Mesenchymal stem cell (in vitro differentiated cells and primary cell): Measurements from ENCODE around the gene RAB18.
"Not testable (repeated sequence)": the region's sequence is repeated elsewhere in the genome, so short reads cannot be mapped to it uniquely, and the experiment has no call there.

Experiments used
- DNase-seq: peaks from one replicate; pipeline ENCODE4 v3.0.0-alpha.2; 2013
- H2AFZ ChIP-seq: one replicate; pipeline ENCODE4 v1.6.1; 2013; ENCODE audit warnings: low read depth, mild to moderate bottlenecking, control low read depth, inconsistent platforms, low read length, moderate library complexity
- H2AK5ac ChIP-seq: 2 replicates; pipeline ENCODE4 v1.6.1; 2013; ENCODE audit warnings: low read length, moderate library complexity, mild to moderate bottlenecking, inconsistent platforms; ENCODE audit not compliant: severe bottlenecking
- H2BK120ac ChIP-seq: one replicate; pipeline ENCODE4 v1.6.1; 2013; ENCODE audit warnings: low read depth, mild to moderate bottlenecking, inconsistent platforms, low read length, moderate library complexity
- H2BK12ac ChIP-seq, 2 experiments: one replicate each; pipeline ENCODE4 v1.6.1; 2013; ENCODE audit warnings: inconsistent platforms in 2 of 2, low read length in 2 of 2, mild to moderate bottlenecking in 2 of 2, moderate library complexity in 2 of 2, control low read depth in 1 of 2
- H2BK15ac ChIP-seq: one replicate; pipeline ENCODE4 v1.6.1; 2013; ENCODE audit warnings: mild to moderate bottlenecking, low read depth, inconsistent platforms; ENCODE audit not compliant: poor library complexity, severe bottlenecking
- H2BK5ac ChIP-seq: 2 replicates; pipeline ENCODE4 v1.6.1; 2013; ENCODE audit warnings: low read depth, mild to moderate bottlenecking, low read length, control low read depth, inconsistent platforms; ENCODE audit not compliant: poor library complexity, severe bottlenecking
- H3K14ac ChIP-seq, 2 experiments: one replicate each; pipeline ENCODE4 v1.6.1; 2013; ENCODE audit warnings: inconsistent platforms in 2 of 2, low read length in 2 of 2, control low read depth in 1 of 2, mild to moderate bottlenecking in 1 of 2, moderate library complexity in 1 of 2
- H3K18ac ChIP-seq, 2 experiments: one replicate each; pipeline ENCODE4 v1.6.1; 2013; ENCODE audit warnings: inconsistent platforms in 2 of 2, low read length in 2 of 2, control low read depth in 1 of 2, low read depth in 1 of 2, mild to moderate bottlenecking in 1 of 2
- H3K23ac ChIP-seq, 2 experiments: one replicate each; pipeline ENCODE4 v1.6.1; 2013; ENCODE audit warnings: inconsistent platforms in 2 of 2, low read length in 2 of 2, mild to moderate bottlenecking in 2 of 2, moderate library complexity in 2 of 2, control low read depth in 1 of 2
- H3K27ac ChIP-seq: 2 replicates; pipeline ENCODE4 v1.5.1; 2013; ENCODE audit warnings: mild to moderate bottlenecking, moderate library complexity, low read length, control low read depth, inconsistent platforms; ENCODE audit not compliant: poor library complexity, severe bottlenecking
- H3K27me3 ChIP-seq, 2 experiments: 2 replicates each; pipeline versions ENCODE4 v1.6.1 to v1.7.0; 2013; ENCODE audit warnings: low read length in 2 of 2, mild to moderate bottlenecking in 2 of 2, moderate library complexity in 2 of 2, control low read depth in 1 of 2, inconsistent platforms in 1 of 2; ENCODE audit not compliant: control insufficient read depth in 1 of 2, insufficient read depth in 1 of 2
- H3K36me3 ChIP-seq, 2 experiments: 2 replicates each; pipeline versions ENCODE4 v1.6.1 to v1.7.0; 2013; ENCODE audit warnings: low read length in 2 of 2, control low read depth in 1 of 2, inconsistent platforms in 1 of 2, low read depth in 1 of 2, mild to moderate bottlenecking in 1 of 2; ENCODE audit not compliant: insufficient read depth in 2 of 2, control insufficient read depth in 1 of 2
- H3K4ac ChIP-seq, 2 experiments: one replicate each; pipeline ENCODE4 v1.6.1; 2013; ENCODE audit warnings: inconsistent platforms in 2 of 2, low read length in 2 of 2, mild to moderate bottlenecking in 2 of 2, moderate library complexity in 2 of 2, control low read depth in 1 of 2, low read depth in 1 of 2
- H3K4me1 ChIP-seq: 2 replicates; pipeline ENCODE4 v1.6.1; 2013; ENCODE audit warnings: low read depth, low read length, control low read depth; ENCODE audit not compliant: control insufficient read depth, insufficient read depth
- H3K4me2 ChIP-seq: 2 replicates; pipeline ENCODE4 v1.6.1; 2013; ENCODE audit warnings: low read length, mild to moderate bottlenecking, inconsistent platforms; ENCODE audit not compliant: poor library complexity, severe bottlenecking
- H3K4me3 ChIP-seq, 2 experiments: 2 replicates each; pipeline versions ENCODE4 v1.5.1 to v1.7.0; 2013; ENCODE audit warnings: low read length in 2 of 2, mild to moderate bottlenecking in 2 of 2, control low read depth in 1 of 2, low read depth in 1 of 2; ENCODE audit not compliant: insufficient read depth in 1 of 2
- H3K79me1 ChIP-seq: replicated peaks from 2 replicates; pipeline ENCODE4 v1.6.1; 2013; ENCODE audit warnings: mild to moderate bottlenecking, control low read depth, low read length, inconsistent platforms; ENCODE audit not compliant: poor library complexity, severe bottlenecking
- H3K9ac ChIP-seq: 2 replicates; pipeline ENCODE4 v1.7.0; 2013; ENCODE audit warnings: mild to moderate bottlenecking, low read length, moderate library complexity
- H3K9me3 ChIP-seq: 2 replicates; pipeline ENCODE4 v1.7.0; 2013; ENCODE audit warnings: mild to moderate bottlenecking, low read length; ENCODE audit not compliant: control insufficient read depth
- H4K8ac ChIP-seq: one replicate; pipeline ENCODE4 v1.6.1; 2013; ENCODE audit warnings: inconsistent platforms, mild to moderate bottlenecking, low read length, moderate library complexity
- H4K91ac ChIP-seq: one replicate; pipeline ENCODE4 v1.6.1; 2013; ENCODE audit warnings: mild to moderate bottlenecking, low read length, inconsistent platforms
- WGBS: methylation state at CpG from one replicate; pipeline ENCODE4 v1.1.7; 2013; ENCODE audit warnings: mixed read lengths; 5-methylcytosine and 5-hydroxymethylcytosine counted together

The RAB18 gene

GRCh38 chr10:27461312-27461711 is 42.8 kb upstream of the RAB18 start:
- Histone ChIP-seq H3K9me3 (no peaks in the 10 kb centered on the region), H3K4ac (no peak overlapping the region), H4K91ac (no peak overlapping the region), H3K4me1 (no peaks in the 10 kb centered on the region), H3K14ac (no peak overlapping the region), H2BK5ac (no peak overlapping the region), H3K9ac (no peak overlapping the region), H3K79me1 (no peaks in the 10 kb centered on the region), H3K36me3 (no peaks in the 10 kb centered on the region), H2BK120ac (no peak overlapping the region), H3K27me3 (peaks cover 0 to 6% of the 10 kb centered on the region in 2 experiments), H2AFZ (no peak overlapping the region), H3K4me3 (no peak overlapping the region), H2BK12ac (no peak overlapping the region), H2BK15ac (no peak overlapping the region), H4K8ac (no peak overlapping the region), H3K23ac (no peak overlapping the region), H2AK5ac (no peak overlapping the region), H3K18ac (no peak overlapping the region), H3K4me2 (no peak overlapping the region), H3K27ac (no peak overlapping the region)
- DNase-seq = no peak
- WGBS = no CpG with 5 or more reads among the region's 1 CpG

DNA sequence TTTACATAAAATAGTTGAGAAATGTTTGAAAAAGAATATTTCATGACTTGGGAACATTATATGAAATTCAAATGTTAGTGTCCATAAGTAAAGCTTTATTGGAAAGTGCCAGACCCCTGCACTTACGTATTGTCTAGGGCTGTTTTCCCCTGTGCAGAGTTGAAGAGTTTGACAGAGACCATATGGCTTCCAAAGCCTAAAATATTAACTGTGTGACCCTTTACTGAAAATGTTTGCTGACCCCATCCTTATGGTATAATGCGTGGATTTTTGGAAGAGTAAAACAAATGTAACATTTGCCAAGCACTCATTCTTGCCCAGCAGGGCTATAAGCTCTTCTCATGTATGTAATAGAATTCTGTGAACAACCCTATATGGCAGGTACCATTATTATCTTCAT is 40.1 kb upstream of the RAB18 start:
- no peaks in the 10 kb centered on the region for H3K79me1 ChIP-seq
- no peak overlapping the region for H3K4me2 ChIP-seq
- H2BK12ac ChIP-seq = no peak overlapping the region
- DNase-seq = no peak
- no peak overlapping the region for H3K4me3 ChIP-seq
- no peak overlapping the region for H2BK5ac ChIP-seq
- H3K18ac ChIP-seq = no peak overlapping the region
- no peak overlapping the region for H3K27ac ChIP-seq
- no peak overlapping the region for H3K23ac ChIP-seq
- no peak overlapping the region for H3K14ac ChIP-seq
- H3K4ac ChIP-seq = no peak overlapping the region
- WGBS = 0% methylated on average over 1 of the region's 2 CpGs
- H2AFZ ChIP-seq = no peak overlapping the region
- H3K27me3 ChIP-seq = peaks cover under 1 to 6% of the 10 kb centered on the region in 2 experiments
- H2BK15ac ChIP-seq = no peak overlapping the region
- H2BK120ac ChIP-seq = no peak overlapping the region
- no peaks in the 10 kb centered on the region for H3K4me1 ChIP-seq
- H3K36me3 ChIP-seq = no peaks in the 10 kb centered on the region
- no peak overlapping the region for H3K9ac ChIP-seq
- no peak overlapping the region for H4K91ac ChIP-seq
- H3K9me3 ChIP-seq = no peaks in the 10 kb centered on the region
- no peak overlapping the region for H4K8ac ChIP-seq
- no peak overlapping the region for H2AK5ac ChIP-seq

DNA sequence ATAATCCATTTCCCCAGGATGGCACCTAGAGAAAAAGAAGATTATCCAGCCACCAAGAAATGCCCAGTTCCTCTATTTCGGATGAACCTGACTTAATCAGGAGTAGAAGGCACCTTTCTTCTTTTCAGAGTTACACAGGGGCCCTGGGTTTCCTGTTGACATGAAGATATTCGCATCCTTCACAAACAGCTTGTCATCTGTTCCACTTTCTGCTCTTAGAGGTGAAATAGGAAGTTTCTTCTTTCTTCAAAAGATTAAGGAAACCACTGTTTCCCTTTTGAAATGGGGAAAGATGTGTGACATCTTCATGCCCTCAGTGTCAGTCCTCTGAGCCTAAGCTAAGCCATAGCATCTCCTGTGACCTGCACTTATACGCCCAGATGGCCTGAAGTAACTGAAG is 39.1 kb upstream of the RAB18 start:
- H4K91ac ChIP-seq = no peak overlapping the region

DNA sequence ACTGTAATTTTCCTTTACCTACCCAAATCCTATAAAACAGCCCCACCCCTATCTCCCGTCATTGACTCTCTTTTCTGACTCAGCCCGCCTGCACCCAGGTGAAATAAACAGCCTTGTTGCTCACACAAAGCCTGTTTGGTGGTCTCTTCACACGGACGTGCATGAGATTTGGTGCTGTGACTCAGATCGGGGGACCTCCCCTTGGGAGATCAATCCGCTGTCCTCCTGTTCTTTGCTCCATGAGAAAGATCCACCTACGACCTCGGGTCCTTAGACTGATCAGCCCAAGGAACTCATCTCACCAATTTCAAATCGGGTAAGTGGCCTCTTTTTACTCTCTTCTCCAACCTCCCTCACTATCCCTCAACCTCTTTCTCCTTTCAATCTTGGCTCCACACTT is 38.5 kb upstream of the RAB18 start:
- H4K91ac ChIP-seq, H3K23ac ChIP-seq: not testable (repeated sequence)

More for the DNA sequence above, 39.1 kb upstream of the RAB18 start:
- no peak for DNase-seq
- Histone ChIP-seq H2AK5ac (no peak overlapping the region), H3K4ac (no peak overlapping the region), H3K27me3 (peaks cover 4 to 6% of the 10 kb centered on the region in 2 experiments), H3K23ac (no peak overlapping the region), H3K27ac (no peak overlapping the region), H3K79me1 (no peaks in the 10 kb centered on the region), H3K36me3 (no peaks in the 10 kb centered on the region), H3K9ac (no peak overlapping the region), H3K4me3 (no peak overlapping the region), H3K4me2 (no peak overlapping the region), H3K9me3 (no peaks in the 10 kb centered on the region), H2BK15ac (no peak overlapping the region), H3K4me1 (no peaks in the 10 kb centered on the region), H2BK12ac (no peak overlapping the region), H3K18ac (no peak overlapping the region), H2BK5ac (no peak overlapping the region), H3K14ac (no peak overlapping the region), H2AFZ (no peak overlapping the region), H4K8ac (no peak overlapping the region), H2BK120ac (no peak overlapping the region)
- WGBS = 63% methylated on average over 2 of the region's 3 CpGs

More for the DNA sequence above, 38.5 kb upstream of the RAB18 start:
- not testable (repeated sequence) for H3K27me3 ChIP-seq, H3K4ac ChIP-seq, H2AFZ ChIP-seq, H3K4me3 ChIP-seq, H3K4me1 ChIP-seq, H2BK5ac ChIP-seq, H3K14ac ChIP-seq, H4K8ac ChIP-seq, H2BK12ac ChIP-seq, H2BK15ac ChIP-seq, H3K9me3 ChIP-seq, H3K27ac ChIP-seq, H3K9ac ChIP-seq, DNase-seq, H3K36me3 ChIP-seq, H2AK5ac ChIP-seq, H3K4me2 ChIP-seq, H3K79me1 ChIP-seq, H2BK120ac ChIP-seq, H3K18ac ChIP-seq
- 76% methylated on average over 8 of the region's 9 CpGs for WGBS
